H9 (cell line): ENCODE data around the gene NEUROD2. TPM values are rescaled to one million over a fixed set of nuclear protein-coding genes. Genes with fewer than 3 reads are reported as not detected.

ENCODE experiments used
- DNase-seq: peaks from one replicate; pipeline ENCODE4 v3.0.0-alpha.2; 2017
- H2AFZ ChIP-seq: one replicate; pipeline ENCODE4 v1.6.1; 2013; ENCODE audit warnings: mild to moderate bottlenecking, low read length, control low read depth, moderate library complexity
- H2AK5ac ChIP-seq: 2 replicates; pipeline ENCODE4 v1.6.1; 2013; ENCODE audit warnings: low read length, control low read depth, mixed read lengths; ENCODE audit not compliant: insufficient read length
- H2BK120ac ChIP-seq: one replicate; pipeline ENCODE4 v1.6.1; 2013; ENCODE audit warnings: low read depth, mild to moderate bottlenecking, low read length, control low read depth, inconsistent platforms; ENCODE audit not compliant: poor library complexity, severe bottlenecking
- H2BK12ac ChIP-seq: 2 replicates; pipeline ENCODE4 v1.6.1; 2013; ENCODE audit warnings: low read length, control low read depth, mixed read lengths, low read depth; ENCODE audit not compliant: insufficient read length
- H2BK15ac ChIP-seq: 2 replicates; pipeline ENCODE4 v1.6.1; 2013; ENCODE audit warnings: low read depth, low read length, control low read depth
- H2BK20ac ChIP-seq: one replicate; pipeline ENCODE4 v1.6.1; 2013; ENCODE audit warnings: low read depth, mild to moderate bottlenecking, low read length, control low read depth, inconsistent platforms; ENCODE audit not compliant: poor library complexity, severe bottlenecking
- H2BK5ac ChIP-seq: 2 replicates; pipeline ENCODE4 v1.6.1; 2013; ENCODE audit warnings: low read length, control low read depth, mixed read lengths; ENCODE audit not compliant: insufficient read length
- H3K14ac ChIP-seq: 2 replicates; pipeline ENCODE4 v1.6.1; 2013; ENCODE audit warnings: low read length, control low read depth; ENCODE audit not compliant: insufficient read depth
- H3K18ac ChIP-seq: 2 replicates; pipeline ENCODE4 v1.6.1; 2013; ENCODE audit warnings: low read depth, mild to moderate bottlenecking, mixed read lengths, low read length, control low read depth; ENCODE audit not compliant: insufficient read length
- H3K23ac ChIP-seq: 2 replicates; pipeline ENCODE4 v1.6.1; 2013; ENCODE audit warnings: low read length, control low read depth, mixed read lengths, low read depth; ENCODE audit not compliant: insufficient read length
- H3K23me2 ChIP-seq: 2 replicates; pipeline ENCODE4 v1.6.1; 2013; ENCODE audit warnings: low read depth, mild to moderate bottlenecking, mixed read lengths, low read length, control low read depth; ENCODE audit not compliant: insufficient read length, poor library complexity, severe bottlenecking
- H3K27ac ChIP-seq: 2 replicates; pipeline ENCODE4 v1.5.1; 2013; ENCODE audit warnings: low read length, control low read depth, mixed read lengths, low read depth; ENCODE audit not compliant: insufficient read length
- H3K27me3 ChIP-seq: 2 replicates; pipeline ENCODE4 v1.6.1; 2013; ENCODE audit warnings: low read length, control low read depth, inconsistent platforms; ENCODE audit not compliant: insufficient read depth
- H3K4ac ChIP-seq: 2 replicates; pipeline ENCODE4 v1.6.1; 2013; ENCODE audit warnings: low read depth, mild to moderate bottlenecking, control low read depth, inconsistent platforms, low read length, moderate library complexity
- H3K4me1 ChIP-seq: 2 replicates; pipeline ENCODE4 v1.6.1; 2013; ENCODE audit warnings: low read length, control low read depth, inconsistent platforms; ENCODE audit not compliant: insufficient read depth
- H3K4me2 ChIP-seq: 2 replicates; pipeline ENCODE4 v1.6.1; 2013; ENCODE audit warnings: low read length, control low read depth, mixed read lengths; ENCODE audit not compliant: insufficient read length, insufficient read depth
- H3K56ac ChIP-seq: 2 replicates; pipeline ENCODE4 v1.6.1; 2013; ENCODE audit warnings: low read depth, mild to moderate bottlenecking, mixed read lengths, low read length, control low read depth; ENCODE audit not compliant: insufficient read length
- H3K79me1 ChIP-seq: 2 replicates; pipeline ENCODE4 v1.6.1; 2013; ENCODE audit warnings: low read depth, mild to moderate bottlenecking, moderate library complexity, low read length, control low read depth, inconsistent platforms; ENCODE audit not compliant: insufficient read depth, poor library complexity, severe bottlenecking
- H3K79me2 ChIP-seq: 2 replicates; pipeline ENCODE4 v1.6.1; 2013; ENCODE audit warnings: low read length, control low read depth, inconsistent platforms; ENCODE audit not compliant: insufficient read depth
- H3K9ac ChIP-seq: 2 replicates; pipeline ENCODE4 v1.6.1; 2013; ENCODE audit warnings: low read length, control low read depth, mixed read lengths; ENCODE audit not compliant: insufficient read length; ENCODE audit errors: extremely low read depth
- H3K9me3 ChIP-seq: one replicate; pipeline ENCODE4 v1.6.1; 2013; ENCODE audit warnings: low read depth, low read length, inconsistent platforms; ENCODE audit not compliant: control insufficient read depth
- H3T11ph ChIP-seq: one replicate; pipeline ENCODE4 v1.6.1; 2013; ENCODE audit warnings: mild to moderate bottlenecking, low read length, control low read depth, inconsistent platforms
- H4K20me1 ChIP-seq: one replicate; pipeline ENCODE4 v1.6.1; 2013; ENCODE audit not compliant: control insufficient read depth, insufficient read length, insufficient read depth
- H4K5ac ChIP-seq: 2 replicates; pipeline ENCODE4 v1.6.1; 2013; ENCODE audit warnings: low read depth, mild to moderate bottlenecking, mixed read lengths, low read length, control low read depth; ENCODE audit not compliant: insufficient read length
- H4K8ac ChIP-seq: replicated peaks from 2 replicates; pipeline ENCODE4 v1.6.1; 2013; ENCODE audit warnings: low read length, control low read depth, mixed read lengths, low read depth; ENCODE audit not compliant: insufficient read length
- H4K91ac ChIP-seq: 2 replicates; pipeline ENCODE4 v1.6.1; 2013; ENCODE audit warnings: low read depth, mild to moderate bottlenecking, moderate library complexity, mixed read lengths, low read length, control low read depth; ENCODE audit not compliant: insufficient read length
- H3K27ac Mint-ChIP-seq, 3 experiments: 2 replicates in 2 of 3; 3 replicates in 1 of 3; pipeline ENCODE4 v1.8.0; 2020 to 2021; ENCODE audit warnings: mixed read lengths in 3 of 3, mild to moderate bottlenecking in 1 of 3, moderate library complexity in 1 of 3
- H3K27me3 Mint-ChIP-seq: 2 replicates; pipeline ENCODE4 v1.8.0; 2021; ENCODE audit warnings: low read depth, mild to moderate bottlenecking, moderate library complexity, mixed read lengths
- H3K36me3 Mint-ChIP-seq, 3 experiments: 2 replicates in 2 of 3; 3 replicates in 1 of 3; pipeline ENCODE4 v1.8.0; 2020 to 2021; ENCODE audit warnings: low read depth in 3 of 3, mixed read lengths in 3 of 3; ENCODE audit not compliant: insufficient read depth in 1 of 3
- H3K4me1 Mint-ChIP-seq, 2 experiments: 2 replicates each; pipeline ENCODE4 v1.8.0; 2020; ENCODE audit warnings: mixed read lengths in 2 of 2
- H3K4me3 Mint-ChIP-seq, 2 experiments: 2 replicates in 1 of 2; 3 replicates in 1 of 2; pipeline ENCODE4 v1.8.0; 2020 to 2021; ENCODE audit warnings: mild to moderate bottlenecking in 2 of 2, mixed read lengths in 2 of 2, moderate library complexity in 1 of 2
- H3K9me3 Mint-ChIP-seq, 2 experiments: 2 replicates in 1 of 2; 3 replicates in 1 of 2; pipeline ENCODE4 v1.8.0; 2020; ENCODE audit warnings: mild to moderate bottlenecking in 2 of 2, mixed read lengths in 2 of 2, moderate library complexity in 1 of 2
- WGBS: extraction: QIAGEN DNeasy Blood & Tissue Kit; methylation state at CpG from one replicate; pipeline ENCODE4 v1.1.7; 2013; ENCODE audit warnings: missing lambda C conversion rate, low lambda C conversion rate, mixed read lengths; ENCODE audit not compliant: insufficient read length; ENCODE audit errors: extremely low coverage; 5-methylcytosine and 5-hydroxymethylcytosine counted together
- total RNA-seq: library from RNA; stranded (reverse); gene quantifications from 2 replicates; pipeline ENCODE4 v1.2.1, GENCODE V29; 2021
- TF ChIP-seq, protein P1 (sequence below): fragments of 200-600 bp; sonication (generic); conservative IDR thresholded peaks from 3 replicates; pipeline ENCODE4 v1.8.0; 2021; ENCODE audit warnings: antibody characterized with exemption, mild to moderate bottlenecking

The NEUROD2 gene
- total RNA-seq, 1 experiment from 2014 or later, result not detected

DNA sequence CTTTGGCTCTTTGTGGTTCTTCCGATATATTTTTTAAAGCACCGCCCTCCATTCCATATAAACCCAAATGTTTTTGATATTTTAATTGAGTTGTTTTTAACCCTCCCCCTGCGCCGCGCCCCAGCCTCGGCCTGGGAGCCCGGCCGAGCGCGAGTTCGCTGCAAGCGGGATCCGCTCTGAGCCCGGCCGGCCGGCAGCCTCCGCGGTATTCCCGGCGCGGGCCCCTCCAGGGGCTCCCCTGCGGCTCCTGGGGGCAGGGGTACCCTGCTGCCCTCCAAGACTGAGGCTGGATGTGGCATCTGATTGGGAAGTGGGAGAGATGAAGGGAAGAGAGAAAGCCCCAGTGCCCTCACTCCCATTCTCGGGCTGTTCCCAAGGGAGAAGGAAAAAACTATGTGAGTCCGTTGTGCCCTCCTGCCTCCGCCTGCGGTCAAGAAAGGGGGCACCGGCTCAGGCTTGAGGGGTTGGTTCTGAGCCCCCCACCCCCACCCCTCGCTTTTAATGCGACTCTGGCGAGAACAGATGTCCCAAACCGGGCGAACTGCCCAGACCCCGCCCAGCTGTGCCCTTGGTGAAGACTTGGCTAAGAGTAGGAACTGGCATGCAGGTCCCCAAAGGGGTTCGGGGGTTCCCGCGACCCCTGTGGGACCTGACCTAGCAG lies 8.6 kb downstream of the NEUROD2 start:
- no peak overlapping the region for H3K9ac ChIP-seq
- TF ChIP-seq, protein P1, sequence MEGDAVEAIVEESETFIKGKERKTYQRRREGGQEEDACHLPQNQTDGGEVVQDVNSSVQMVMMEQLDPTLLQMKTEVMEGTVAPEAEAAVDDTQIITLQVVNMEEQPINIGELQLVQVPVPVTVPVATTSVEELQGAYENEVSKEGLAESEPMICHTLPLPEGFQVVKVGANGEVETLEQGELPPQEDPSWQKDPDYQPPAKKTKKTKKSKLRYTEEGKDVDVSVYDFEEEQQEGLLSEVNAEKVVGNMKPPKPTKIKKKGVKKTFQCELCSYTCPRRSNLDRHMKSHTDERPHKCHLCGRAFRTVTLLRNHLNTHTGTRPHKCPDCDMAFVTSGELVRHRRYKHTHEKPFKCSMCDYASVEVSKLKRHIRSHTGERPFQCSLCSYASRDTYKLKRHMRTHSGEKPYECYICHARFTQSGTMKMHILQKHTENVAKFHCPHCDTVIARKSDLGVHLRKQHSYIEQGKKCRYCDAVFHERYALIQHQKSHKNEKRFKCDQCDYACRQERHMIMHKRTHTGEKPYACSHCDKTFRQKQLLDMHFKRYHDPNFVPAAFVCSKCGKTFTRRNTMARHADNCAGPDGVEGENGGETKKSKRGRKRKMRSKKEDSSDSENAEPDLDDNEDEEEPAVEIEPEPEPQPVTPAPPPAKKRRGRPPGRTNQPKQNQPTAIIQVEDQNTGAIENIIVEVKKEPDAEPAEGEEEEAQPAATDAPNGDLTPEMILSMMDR, result no peak
- no peak overlapping the region for H2BK15ac ChIP-seq
- H3K9me3 ChIP-seq, result no peaks in the 10 kb centered on the region
- H3K4me1 ChIP-seq, result peaks cover 4% of the 10 kb centered on the region; the same call in 1 of the 2 replicates
- no peak overlapping the region for H3K14ac ChIP-seq
- peaks cover 4% of the 10 kb centered on the region in 2 experiments; a peak in 2 of 5 replicates for H3K9me3 Mint-ChIP-seq
- no peak overlapping the region for H2AK5ac ChIP-seq
- peaks cover 95% of the 10 kb centered on the region for H3K27me3 ChIP-seq
- H3K4me2 ChIP-seq, result no peak overlapping the region
- H3K23ac ChIP-seq, result no peak overlapping the region
- no peak overlapping the region for H4K5ac ChIP-seq
- no peak overlapping the region for H4K8ac ChIP-seq
- H3K27ac Mint-ChIP-seq, result no peak overlapping the region
- H2BK120ac ChIP-seq, result no peak overlapping the region
- no peak overlapping the region for H3K4ac ChIP-seq
- H3K27ac ChIP-seq, result no peak overlapping the region
- H3K56ac ChIP-seq, result no peak overlapping the region
- H4K91ac ChIP-seq, result no peak overlapping the region
- H3K79me2 ChIP-seq, result no peaks in the 10 kb centered on the region
- H3T11ph ChIP-seq, result no peak overlapping the region
- WGBS, result no CpG with 5 or more reads among the region's 36 CpGs
- H3K36me3 Mint-ChIP-seq, result no peaks in the 10 kb centered on the region; a peak in 1 of 7 replicates
- no peak overlapping the region for H2AFZ ChIP-seq
- H3K18ac ChIP-seq, result no peak overlapping the region
- H2BK20ac ChIP-seq, result no peak overlapping the region
- peaks cover 100% of the 10 kb centered on the region for H3K27me3 Mint-ChIP-seq
- H2BK5ac ChIP-seq, result no peak overlapping the region
- no peak for DNase-seq
- H4K20me1 ChIP-seq, result no peaks in the 10 kb centered on the region
- no peak overlapping the region for H2BK12ac ChIP-seq
- no peaks in the 10 kb centered on the region for H3K79me1 ChIP-seq
- H3K23me2 ChIP-seq, result peaks cover 3% of the 10 kb centered on the region
- H3K4me1 Mint-ChIP-seq, result peaks cover 29 to 75% of the 10 kb centered on the region in 2 experiments
- H3K4me3 Mint-ChIP-seq, result peak overlapping the region in 1 of 2 experiments; percentile 65; a peak in 2 of 5 replicates
